SIG-M5 (cell line): ENCODE measurements around the gene TIAM2.
"Not testable (repeated sequence)": the region's sequence is repeated elsewhere in the genome, so short reads cannot be mapped to it uniquely, and the experiment has no call there.

Source experiments
- DNase-seq: peaks from one replicate; lab custom pipeline; 2025; lab: John Stamatoyannopoulos, UW

Gene TIAM2

DNA sequence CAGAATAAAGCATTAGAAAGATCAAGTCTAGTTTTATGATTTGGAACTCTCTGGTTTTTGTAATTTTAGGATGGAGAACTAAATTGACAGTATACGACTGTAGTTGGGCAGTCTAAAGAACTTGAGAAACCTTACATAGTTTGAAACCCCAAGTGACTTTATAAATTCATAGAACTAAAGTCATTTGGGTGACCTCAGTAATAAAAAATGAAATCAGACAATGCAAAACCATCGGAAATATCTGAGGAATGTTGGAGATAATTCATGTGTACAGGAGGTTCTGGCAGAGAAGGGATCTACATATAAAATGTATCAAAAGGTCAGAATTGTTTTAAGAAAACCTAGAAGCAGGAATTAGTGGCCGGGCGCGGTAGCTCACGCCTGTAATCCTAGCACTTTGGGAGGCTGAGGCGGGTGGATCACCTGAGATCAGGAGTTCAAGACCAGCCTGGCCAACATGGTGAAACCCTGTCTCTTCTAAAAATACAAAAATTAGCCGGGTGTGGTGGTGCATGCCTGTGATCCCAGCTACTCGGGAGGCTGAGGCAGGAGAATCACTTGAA, 108.0 kb downstream of the TIAM2 start:
- not testable (repeated sequence) for DNase-seq

DNA sequence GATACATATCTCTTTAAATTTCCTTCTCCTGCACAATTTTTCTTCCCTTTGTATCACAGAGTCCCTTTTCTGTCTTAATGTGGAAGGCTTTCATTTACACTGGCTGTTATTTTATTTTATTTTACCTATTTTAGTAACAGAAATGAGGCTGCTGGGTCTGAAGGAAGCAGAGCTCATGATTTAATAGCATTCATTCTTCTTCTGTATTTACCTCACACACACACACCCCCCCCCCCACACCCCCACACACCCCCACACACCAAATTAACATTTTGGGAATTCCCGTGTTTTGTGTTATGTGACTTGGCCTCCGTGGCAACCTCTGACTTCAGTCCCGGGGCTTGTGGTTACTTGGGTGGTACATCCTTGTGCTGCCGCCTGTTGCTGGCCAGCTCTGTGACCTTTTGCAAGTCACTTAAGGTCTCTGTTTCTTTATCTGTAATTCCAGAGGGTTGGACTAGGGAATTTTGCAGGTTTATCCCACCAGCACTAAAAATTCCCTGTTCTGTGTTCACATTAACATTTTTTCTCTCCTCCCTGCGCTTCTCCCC, 108.8 kb downstream of the TIAM2 start:
- DNase-seq: no peak

DNA sequence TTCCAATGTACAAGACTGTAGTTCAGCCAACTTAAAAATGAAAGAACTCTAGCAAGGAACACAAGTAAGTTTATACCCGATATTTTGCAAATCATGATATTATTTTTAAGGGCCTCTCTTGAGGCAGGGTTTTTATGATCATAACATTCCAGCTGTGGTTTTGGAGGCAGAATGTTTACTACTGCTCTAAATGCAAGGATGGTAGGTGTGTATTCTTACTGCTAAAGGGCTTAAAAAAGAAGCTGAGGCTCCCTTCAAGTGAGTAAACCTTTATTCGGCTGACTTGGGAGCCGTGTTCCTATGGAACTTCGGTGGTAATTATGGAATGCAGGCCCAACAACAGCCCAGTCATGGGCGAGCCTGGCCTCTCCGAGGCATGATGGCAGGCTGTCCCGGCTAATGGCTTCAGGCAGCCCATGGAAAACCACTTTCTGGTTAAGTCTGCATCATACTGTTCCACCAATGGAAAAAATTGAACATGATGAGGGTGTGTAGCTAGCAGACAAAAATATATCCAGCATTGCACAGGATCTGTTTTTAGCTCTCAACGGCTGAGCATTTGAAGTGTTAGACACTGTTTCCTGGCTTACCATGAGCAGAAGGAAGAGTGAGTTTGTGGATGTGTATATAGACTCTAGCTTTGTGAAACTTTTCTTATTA, 111.5 kb downstream of the TIAM2 start:
- DNase-seq: no peak

- no peak for DNase-seq
Observed at GRCh38 chr6:155107432-155108069, 112.4 kb downstream of the TIAM2 start.

- no peak for DNase-seq
Observed at GRCh38 chr6:155108070-155108820, 113.1 kb downstream of the TIAM2 start.

DNA sequence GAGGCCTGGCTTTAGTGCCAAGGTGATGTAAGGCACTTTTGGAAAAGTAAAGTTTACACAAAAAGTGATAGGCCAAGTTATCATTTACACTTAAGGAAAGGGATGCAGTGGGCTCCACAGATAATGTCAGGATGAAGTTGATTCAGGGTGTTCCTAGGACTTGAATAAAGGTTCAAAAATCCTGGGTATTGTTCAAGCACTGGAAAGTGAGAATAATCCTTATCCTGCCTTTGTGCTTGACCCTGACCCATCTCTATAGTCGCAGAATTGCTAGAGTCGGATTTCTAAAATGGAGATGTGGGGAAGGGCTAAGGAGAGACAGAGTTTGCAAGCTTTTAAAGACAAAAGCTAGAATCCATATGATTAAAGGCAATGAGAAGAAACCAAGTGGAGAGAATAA, 115.6 kb downstream of the TIAM2 start:
- no peak for DNase-seq

- DNase-seq: no peak
Observed at GRCh38 chr6:155112757-155113156, 117.6 kb downstream of the TIAM2 start.

- no peak for DNase-seq
Observed at GRCh38 chr6:155115893-155116570, 120.9 kb downstream of the TIAM2 start.

- no peak for DNase-seq
Observed at GRCh38 chr6:155116571-155116910, 121.4 kb downstream of the TIAM2 start.

DNA sequence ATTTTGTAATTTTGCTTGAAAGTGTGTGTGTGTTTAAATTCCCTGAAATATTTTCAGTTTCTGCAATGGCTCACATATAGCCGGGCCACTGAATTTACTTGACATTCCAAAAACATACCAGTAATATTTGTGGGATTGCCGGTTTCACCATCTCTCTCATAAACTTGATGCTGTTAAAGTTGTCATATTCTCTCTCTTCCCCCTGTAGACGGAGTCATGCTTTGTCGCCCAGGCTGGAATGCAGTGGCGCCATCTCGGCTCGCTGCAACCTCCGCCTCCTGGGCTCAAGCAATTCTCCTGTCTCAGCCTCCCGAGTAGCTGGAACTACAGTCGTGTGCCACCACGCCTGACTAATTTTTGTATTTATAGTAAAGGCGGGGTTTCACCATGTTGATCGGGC, 122.1 kb downstream of the TIAM2 start:
- DNase-seq: no peak

DNA sequence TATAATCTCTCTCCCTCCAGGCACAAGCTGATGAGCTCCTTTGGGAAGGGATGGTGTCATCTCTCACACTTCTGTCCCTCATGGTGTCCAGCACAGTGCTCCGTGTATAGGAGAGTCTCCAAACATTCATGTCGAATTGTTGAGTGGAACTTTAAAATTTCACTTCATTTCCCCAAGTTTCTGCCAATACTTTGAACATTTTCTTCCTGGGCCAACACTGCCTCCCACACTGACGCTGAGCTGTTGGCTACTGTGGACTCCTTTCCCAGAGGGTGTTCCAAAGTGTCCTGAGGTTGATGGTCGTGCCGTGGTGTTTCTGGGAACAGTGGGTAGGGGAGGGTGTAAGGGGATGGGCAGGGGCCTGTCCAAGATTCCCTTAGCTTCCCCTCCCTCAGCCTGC, 122.7 kb downstream of the TIAM2 start:
- no peak for DNase-seq

DNA sequence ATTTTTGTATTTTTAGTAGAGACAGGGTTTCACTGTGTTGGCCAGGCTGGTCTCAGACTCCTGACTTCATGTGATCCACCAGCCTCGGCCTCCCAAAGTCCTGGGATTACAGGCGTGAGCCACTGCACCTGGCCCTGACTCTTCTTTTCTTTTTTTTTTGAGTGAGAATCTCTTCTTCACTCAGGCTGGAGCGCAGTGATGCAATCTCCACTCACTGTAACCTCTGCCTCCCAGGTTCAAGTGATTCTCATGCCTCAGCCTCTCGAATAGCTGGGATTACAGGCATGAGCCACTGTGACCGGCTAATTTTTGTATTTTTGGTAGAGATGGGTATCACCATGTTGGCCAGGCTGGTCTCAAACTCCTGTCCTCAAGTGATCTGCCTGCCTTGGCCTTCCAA, 124.1 kb downstream of the TIAM2 start:
- not testable (repeated sequence) for DNase-seq

GRCh38 chr6:155120034-155120433, 124.9 kb downstream of the TIAM2 start:
- DNase-seq: no peak

GRCh38 chr6:155121294-155121693, 126.2 kb downstream of the TIAM2 start:
- DNase-seq: no peak

DNA sequence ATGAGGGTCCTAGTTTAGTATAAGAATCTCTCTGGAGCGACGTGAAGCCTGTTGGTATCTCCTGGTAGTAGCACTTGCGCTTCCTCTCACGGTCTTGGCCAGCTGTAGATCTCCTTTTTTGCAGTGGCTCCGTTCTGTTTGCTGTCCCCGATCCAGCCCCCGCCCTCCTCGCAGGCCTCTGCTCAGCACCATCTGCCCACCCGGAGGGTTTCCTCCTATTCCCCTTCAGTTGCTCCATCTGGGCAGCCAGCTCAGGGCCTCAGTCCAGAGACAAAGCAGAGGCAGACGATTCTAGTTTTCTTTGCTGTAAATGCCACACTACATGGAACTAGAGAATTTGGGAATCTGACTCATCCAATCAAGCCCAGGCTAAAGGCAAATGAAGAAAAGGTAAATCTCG, 126.6 kb downstream of the TIAM2 start:
- DNase-seq: no peak

GRCh38 chr6:155122199-155122950, 127.3 kb downstream of the TIAM2 start:
- DNase-seq: no peak

DNA sequence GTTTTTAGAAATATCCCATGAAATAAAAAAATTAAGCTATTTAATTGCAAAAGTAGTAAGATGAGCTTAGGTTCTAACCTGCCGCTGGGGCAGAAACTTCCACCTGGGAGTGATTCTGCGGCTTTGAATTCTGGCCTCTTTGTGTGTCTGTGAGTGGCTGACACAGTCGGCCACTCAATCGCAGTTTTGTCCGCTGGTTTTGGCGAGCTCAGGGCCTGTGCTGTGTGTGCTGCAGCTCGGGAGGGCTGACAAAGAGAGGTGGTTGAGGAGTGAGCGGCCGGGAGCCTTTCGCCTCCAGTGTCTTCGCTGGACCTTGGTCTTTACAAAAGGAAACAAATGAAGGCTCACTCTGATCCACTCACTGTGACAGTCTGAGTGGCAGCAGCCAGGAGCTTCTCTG, 128.4 kb downstream of the TIAM2 start:
- DNase-seq: no peak

DNA sequence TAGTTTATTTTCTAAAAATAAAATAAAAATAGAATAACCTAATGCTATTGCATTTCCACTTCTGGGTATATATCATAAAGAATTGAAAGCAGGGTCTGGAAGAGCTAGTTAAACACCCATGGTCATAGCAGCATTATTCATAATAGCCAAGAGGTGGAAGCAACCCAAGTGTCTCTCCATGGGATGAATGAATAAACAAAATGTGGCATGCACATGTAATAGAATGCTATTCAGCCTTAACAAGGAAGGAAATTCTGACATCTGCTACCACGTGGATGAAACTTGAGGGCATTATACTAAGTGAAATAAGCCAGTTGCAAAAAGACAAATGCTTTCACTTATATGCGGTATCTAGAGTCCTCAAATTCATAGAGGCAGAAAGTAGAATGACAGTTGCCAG, 130.8 kb downstream of the TIAM2 start:
- no peak for DNase-seq

DNA sequence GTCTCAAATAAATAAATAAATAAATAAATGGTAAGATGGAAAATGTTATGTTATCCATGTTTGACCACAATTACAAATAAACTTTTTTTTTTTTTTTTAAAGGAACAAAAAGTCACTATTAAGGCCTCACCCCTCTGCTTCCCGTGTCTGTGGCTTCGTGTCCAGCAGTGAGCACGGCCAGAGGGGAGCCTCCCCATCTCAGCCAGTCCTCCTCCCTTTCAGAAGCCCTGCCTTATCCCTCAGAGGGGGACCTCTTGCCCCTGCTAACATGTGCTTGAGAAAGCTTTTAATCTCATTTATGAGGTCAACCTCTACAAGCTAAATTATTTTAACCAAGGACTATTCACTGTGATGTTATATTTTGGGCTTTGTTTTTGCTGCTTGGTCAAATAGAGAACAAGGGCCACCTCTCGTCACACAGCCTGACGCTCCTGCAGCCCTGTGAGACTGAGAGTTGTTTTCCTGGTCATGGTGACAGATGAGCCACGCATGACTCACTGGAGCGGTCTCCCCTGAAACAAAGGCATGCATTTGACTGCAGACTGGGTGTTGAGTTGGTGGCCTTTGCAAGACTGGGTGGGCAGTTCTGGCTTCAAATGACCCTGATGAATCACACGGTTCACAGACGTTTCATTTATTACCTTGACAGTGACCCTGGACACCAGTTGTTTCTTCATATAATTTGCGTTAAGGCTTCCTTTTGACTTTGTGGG, 131.8 kb downstream of the TIAM2 start:
- DNase-seq: no peak

DNA sequence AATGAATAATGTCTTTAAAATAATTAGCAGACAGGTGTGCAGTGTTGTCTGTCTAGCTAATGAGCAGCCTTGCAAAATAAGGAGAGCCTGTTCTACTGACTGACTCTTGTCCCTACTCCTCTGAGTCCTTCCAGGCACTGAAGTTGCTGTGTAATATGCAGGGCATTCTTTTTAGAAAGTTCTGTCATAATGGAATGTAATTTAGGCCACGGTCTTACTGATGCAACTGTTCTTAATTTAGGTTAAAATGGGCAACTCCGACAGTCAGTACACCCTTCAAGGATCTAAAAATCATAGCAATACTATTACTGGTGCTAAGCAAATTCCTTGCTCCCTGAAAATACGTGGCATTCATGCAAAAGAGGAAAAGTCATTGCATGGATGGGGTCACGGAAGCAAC, 133.9 kb downstream of the TIAM2 start:
- no peak for DNase-seq

DNA sequence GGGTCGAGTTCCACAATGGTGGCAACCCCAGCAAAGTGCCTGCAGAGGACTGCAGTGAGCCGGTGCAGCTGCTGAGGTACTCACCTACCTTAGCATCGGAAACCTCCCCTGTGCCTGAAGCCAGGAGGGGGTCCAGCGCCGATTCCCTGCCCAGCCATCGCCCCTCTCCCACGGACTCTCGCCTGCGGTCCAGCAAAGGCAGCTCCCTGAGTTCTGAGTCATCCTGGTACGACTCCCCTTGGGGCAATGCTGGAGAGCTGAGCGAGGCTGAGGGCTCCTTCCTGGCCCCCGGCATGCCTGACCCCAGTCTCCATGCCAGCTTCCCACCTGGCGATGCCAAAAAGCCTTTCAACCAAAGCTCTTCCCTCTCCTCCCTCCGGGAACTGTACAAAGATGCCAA, 134.6 kb downstream of the TIAM2 start:
- DNase-seq: no peak
